GM12873 (cell line): ENCODE results near the gene FURIN.

Source experiments
- TF ChIP-seq, protein P1 (sequence below): IDR thresholded peaks from 2 replicates; pipeline ENCODE4 v1.5.1; 2012; ENCODE audit warnings: low read depth, mild to moderate bottlenecking, moderate library complexity, low read length, control low read depth; ENCODE audit not compliant: insufficient read depth; ENCODE audit errors: missing control alignments

The FURIN gene

DNA sequence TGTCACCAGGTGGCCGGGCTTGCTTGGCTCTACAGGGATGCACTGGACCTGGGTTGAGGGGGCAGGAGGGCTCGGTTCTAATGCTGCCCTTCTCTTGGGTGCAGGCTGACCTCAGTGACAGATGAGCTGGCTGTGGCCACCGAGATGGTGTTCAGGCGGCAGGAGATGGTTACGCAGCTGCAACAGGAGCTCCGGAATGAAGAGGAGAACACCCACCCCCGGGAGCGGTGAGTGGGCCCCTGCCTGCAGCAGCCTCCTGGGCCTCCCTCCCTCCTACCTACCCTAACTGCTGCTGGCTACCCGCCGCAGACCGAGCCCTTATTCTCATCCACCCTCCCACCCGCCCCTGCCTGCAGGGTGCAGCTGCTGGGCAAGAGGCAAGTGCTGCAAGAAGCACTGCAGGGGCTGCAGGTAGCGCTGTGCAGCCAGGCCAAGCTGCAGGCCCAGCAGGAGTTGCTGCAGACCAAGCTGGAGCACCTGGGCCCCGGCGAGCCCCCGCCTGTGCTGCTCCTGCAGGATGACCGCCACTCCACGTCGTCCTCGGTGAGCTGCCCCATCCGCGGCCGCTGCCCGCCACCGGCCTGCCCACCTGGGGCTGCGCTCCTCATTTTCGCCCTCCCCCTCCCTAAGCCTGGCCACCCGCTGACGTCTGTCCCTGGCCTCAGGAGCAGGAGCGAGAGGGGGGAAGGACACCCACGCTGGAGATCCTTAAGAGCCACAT lies 21.5 kb downstream of the FURIN start:
- TF ChIP-seq, protein P1, sequence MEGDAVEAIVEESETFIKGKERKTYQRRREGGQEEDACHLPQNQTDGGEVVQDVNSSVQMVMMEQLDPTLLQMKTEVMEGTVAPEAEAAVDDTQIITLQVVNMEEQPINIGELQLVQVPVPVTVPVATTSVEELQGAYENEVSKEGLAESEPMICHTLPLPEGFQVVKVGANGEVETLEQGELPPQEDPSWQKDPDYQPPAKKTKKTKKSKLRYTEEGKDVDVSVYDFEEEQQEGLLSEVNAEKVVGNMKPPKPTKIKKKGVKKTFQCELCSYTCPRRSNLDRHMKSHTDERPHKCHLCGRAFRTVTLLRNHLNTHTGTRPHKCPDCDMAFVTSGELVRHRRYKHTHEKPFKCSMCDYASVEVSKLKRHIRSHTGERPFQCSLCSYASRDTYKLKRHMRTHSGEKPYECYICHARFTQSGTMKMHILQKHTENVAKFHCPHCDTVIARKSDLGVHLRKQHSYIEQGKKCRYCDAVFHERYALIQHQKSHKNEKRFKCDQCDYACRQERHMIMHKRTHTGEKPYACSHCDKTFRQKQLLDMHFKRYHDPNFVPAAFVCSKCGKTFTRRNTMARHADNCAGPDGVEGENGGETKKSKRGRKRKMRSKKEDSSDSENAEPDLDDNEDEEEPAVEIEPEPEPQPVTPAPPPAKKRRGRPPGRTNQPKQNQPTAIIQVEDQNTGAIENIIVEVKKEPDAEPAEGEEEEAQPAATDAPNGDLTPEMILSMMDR = no peak

DNA sequence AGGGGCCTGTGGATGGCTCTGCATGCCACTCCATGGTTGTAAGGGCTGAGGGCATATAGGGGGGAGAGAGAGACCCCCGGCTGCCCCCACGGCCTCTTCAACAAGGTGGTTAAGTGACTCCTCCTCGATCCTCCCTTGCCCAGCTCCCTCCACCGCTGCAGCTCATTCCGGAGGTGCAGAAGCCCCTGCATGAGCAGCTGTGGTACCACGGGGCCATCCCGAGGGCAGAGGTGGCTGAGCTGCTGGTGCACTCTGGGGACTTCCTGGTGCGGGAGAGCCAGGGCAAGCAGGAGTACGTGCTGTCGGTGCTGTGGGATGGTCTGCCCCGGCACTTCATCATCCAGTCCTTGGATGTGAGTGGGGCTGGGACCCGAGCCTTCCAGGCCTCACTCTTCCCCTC lies 22.5 kb downstream of the FURIN start:
- TF ChIP-seq, protein P1 = no peak

DNA sequence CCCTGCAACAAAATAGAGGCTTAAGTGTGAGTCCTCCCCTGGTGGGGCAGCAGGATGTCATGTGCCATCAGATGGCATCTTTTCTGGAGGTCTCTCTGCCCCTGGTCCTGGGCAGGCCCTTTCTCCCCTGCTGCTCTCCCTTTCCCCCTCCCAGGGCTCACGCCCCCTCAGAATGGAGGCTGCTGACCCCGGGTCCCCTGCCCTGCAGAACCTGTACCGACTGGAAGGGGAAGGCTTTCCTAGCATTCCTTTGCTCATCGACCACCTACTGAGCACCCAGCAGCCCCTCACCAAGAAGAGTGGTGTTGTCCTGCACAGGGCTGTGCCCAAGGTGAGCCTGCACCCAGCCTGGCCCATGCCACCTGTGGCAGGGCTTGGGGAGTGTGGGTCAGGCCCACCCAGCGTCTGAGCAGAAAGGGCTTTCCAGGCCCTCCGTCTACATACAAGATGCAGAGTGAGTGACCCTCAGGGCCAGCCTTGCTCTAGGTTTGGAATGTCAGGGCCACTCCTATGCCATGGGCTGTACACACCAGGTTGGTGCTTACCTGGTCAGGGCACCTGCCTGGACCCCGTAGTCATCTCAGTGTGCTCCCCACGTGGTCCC lies 23.1 kb downstream of the FURIN start:
- TF ChIP-seq, protein P1 = no peak

DNA sequence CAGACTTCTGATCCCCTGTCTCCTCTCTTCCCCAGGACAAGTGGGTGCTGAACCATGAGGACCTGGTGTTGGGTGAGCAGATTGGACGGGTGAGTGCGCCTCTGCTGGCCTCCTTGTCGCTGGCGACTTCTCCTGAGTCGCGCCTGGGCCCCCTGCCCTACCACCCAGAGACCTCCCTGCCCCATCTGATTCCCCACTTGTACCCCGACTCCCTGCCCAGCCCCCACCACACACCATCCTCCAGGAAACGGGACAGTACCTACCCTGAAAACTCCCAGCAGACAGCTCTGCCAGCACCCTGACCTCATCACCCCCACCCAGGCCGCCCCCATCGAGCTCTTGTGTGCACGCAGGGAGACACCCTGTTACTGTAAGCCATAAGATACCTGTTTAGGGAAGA lies 23.6 kb downstream of the FURIN start:
- TF ChIP-seq, protein P1 = no peak

DNA sequence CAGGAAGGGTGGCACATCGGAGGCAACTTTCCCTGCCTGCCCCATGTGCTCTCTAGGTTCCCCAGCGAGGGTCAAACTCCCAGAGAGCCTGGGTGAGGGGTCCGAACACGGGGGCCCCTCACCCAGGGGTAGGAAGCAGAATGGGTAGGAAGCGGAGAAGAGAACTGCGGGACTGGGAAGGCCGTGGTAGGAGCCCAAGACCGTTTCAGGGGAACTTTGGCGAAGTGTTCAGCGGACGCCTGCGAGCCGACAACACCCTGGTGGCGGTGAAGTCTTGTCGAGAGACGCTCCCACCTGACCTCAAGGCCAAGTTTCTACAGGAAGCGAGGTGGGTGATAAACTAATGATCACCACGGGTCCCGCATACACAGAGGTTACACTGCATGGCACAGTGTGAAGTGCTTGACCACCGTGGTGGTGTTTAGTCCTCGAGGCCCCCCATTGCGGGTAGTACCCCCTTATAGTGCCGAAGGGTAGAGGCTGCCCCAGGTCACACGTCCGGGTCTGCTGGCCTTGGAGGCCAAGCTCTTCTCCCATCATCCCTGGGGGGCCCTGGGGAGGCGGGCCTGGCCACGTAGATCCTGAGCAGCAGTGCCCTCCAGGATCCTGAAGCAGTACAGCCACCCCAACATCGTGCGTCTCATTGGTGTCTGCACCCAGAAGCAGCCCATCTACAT lies 24.2 kb downstream of the FURIN start:
- TF ChIP-seq, protein P1 = no peak

DNA sequence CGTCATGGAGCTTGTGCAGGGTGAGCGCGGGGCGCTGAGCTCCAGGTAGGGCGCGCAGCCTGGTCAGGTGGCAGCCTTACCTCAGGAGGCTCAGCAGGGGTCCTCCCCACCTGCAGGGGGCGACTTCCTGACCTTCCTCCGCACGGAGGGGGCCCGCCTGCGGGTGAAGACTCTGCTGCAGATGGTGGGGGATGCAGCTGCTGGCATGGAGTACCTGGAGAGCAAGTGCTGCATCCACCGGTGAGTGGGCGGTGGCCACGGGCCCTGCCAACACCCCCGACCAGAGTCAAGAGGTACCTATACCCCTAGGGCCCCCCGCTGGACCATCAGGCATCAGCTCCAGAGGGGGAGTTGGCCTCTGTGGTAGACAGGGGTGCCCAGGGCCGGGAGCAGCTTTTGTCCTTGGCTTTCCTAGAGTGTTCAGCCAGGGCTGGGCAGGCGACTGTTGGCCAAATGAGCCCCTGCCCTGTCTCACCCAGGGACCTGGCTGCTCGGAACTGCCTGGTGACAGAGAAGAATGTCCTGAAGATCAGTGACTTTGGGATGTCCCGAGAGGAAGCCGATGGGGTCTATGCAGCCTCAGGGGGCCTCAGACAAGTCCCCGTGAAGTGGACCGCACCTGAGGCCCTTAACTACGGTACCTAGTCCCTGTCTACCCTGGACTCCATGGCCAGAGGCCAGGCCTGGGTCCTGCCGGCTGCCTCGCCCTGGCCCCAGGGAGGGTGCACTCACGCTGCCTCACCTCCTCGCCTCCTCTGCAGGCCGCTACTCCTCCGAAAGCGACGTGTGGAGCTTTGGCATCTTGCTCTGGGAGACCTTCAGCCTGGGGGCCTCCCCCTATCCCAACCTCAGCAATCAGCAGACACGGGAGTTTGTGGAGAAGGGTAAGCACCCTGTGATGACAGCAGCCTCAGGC lies 25.0 kb downstream of the FURIN start:
- TF ChIP-seq, protein P1 = peak; percentile 29

DNA sequence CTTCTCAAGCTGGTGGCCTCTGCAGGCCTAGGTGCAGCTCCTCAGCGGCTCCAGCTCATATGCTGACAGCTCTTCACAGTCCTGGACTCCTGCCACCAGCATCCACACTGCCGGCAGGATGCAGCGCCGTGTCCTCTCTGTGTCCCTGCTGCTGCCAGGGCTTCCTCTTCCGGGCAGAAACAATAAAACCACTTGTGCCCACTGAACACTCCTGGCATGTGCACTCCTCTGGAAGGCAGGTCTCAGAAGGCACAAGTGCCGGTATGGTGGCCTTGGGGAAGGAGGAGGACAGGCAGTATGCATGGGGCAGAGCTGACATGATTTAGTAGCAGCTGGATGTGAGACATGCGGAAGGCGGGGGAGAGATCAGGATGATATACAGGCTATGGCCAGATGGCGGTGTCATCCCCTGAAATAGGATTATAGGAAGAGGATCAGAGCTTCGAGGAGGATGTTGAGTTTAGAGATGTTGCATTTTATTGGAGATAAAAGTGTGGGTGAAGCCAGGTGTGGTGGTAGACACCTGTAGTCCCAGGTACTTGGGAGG lies 27.3 kb downstream of the FURIN start:
- TF ChIP-seq, protein P1 = peak; percentile 13
